Chondrocyte (in vitro differentiated cells): ENCODE measurements around the gene CCR9. TPM values are rescaled to one million over a fixed set of nuclear protein-coding genes. Genes with fewer than 3 reads are reported as not detected.

Experiments used
- DNase-seq: peaks from one replicate; pipeline ENCODE4 v3.0.0; 2021; ENCODE audit warnings: mixed read lengths, low spot score
- H3K27ac Mint-ChIP-seq: one replicate; pipeline ENCODE4 v1.8.0; 2021; ENCODE audit warnings: mild to moderate bottlenecking, moderate library complexity, mixed read lengths; ENCODE audit not compliant: unreplicated experiment
- H3K27me3 Mint-ChIP-seq: 2 replicates; pipeline ENCODE4 v1.8.0; 2021; ENCODE audit warnings: low read depth, mixed read lengths
- H3K36me3 Mint-ChIP-seq: 2 replicates; pipeline ENCODE4 v1.8.0; 2021; ENCODE audit warnings: low read depth, mixed read lengths
- H3K4me1 Mint-ChIP-seq: 2 replicates; pipeline ENCODE4 v1.8.0; 2021; ENCODE audit warnings: low read depth, mild to moderate bottlenecking, mixed read lengths
- H3K4me3 Mint-ChIP-seq: one replicate; pipeline ENCODE4 v1.8.0; 2021; ENCODE audit warnings: mild to moderate bottlenecking, moderate library complexity, mixed read lengths; ENCODE audit not compliant: unreplicated experiment
- H3K9me3 Mint-ChIP-seq: 2 replicates; pipeline ENCODE4 v1.8.0; 2021; ENCODE audit warnings: low read depth, mixed read lengths
- CTCF ChIP-seq: fragments of 200-600 bp; sonication (generic); IDR thresholded peaks from 2 replicates; pipeline ENCODE4 v1.5.0; 2021; ENCODE audit warnings: antibody characterized with exemption, mild to moderate bottlenecking, moderate library complexity
- total RNA-seq: library from RNA; stranded (reverse); gene quantifications from 3 replicates; pipeline ENCODE4 v1.2.1, GENCODE V29; 2021

The CCR9 gene
- total RNA-seq, 1 donor from 2014 or later = not detected

- Mint-ChIP-seq H3K4me1 (peaks cover 13% of the 10 kb centered on the region), H3K36me3 (peaks cover 39% of the 10 kb centered on the region), H3K4me3 (no peak overlapping the region), H3K9me3 (no peaks in the 10 kb centered on the region), H3K27ac (no peak overlapping the region), H3K27me3 (no peaks in the 10 kb centered on the region)
- DNase-seq = no peak
- no peak for TF ChIP-seq CTCF
Measured at GRCh38 chr3:45932112-45932511, 45.8 kb downstream of the CCR9 start.

- Mint-ChIP-seq H3K36me3 (peaks cover 36% of the 10 kb centered on the region), H3K9me3 (no peaks in the 10 kb centered on the region), H3K27ac (no peak overlapping the region), H3K27me3 (no peaks in the 10 kb centered on the region), H3K4me1 (peaks cover 4% of the 10 kb centered on the region), H3K4me3 (no peak overlapping the region)
- no peak for TF ChIP-seq CTCF
- DNase-seq = no peak
Measured at GRCh38 chr3:45933591-45933990, 47.2 kb downstream of the CCR9 start.

GRCh38 chr3:45936261-45936660 is 49.9 kb downstream of the CCR9 start:
- Mint-ChIP-seq H3K36me3 (peaks cover 29% of the 10 kb centered on the region), H3K27me3 (no peaks in the 10 kb centered on the region), H3K9me3 (peaks cover 6% of the 10 kb centered on the region), H3K4me1 (peaks cover 7% of the 10 kb centered on the region), H3K4me3 (no peak overlapping the region), H3K27ac (no peak overlapping the region)
- no peak for DNase-seq
- TF ChIP-seq CTCF = no peak

GRCh38 chr3:45937206-45938042 is 51.1 kb downstream of the CCR9 start:
- H3K4me3 Mint-ChIP-seq = no peak overlapping the region
- peaks cover 6% of the 10 kb centered on the region for H3K9me3 Mint-ChIP-seq
- H3K36me3 Mint-ChIP-seq = peaks cover 25% of the 10 kb centered on the region
- no peak overlapping the region for H3K27ac Mint-ChIP-seq
- H3K27me3 Mint-ChIP-seq = no peaks in the 10 kb centered on the region
- DNase-seq = no peak
- no peak for TF ChIP-seq CTCF
- peaks cover 7% of the 10 kb centered on the region for H3K4me1 Mint-ChIP-seq

GRCh38 chr3:45938043-45938435 is 51.7 kb downstream of the CCR9 start:
- Mint-ChIP-seq H3K4me1 (peaks cover 7% of the 10 kb centered on the region), H3K27ac (no peak overlapping the region), H3K36me3 (peaks cover 24% of the 10 kb centered on the region), H3K4me3 (no peak overlapping the region), H3K27me3 (no peaks in the 10 kb centered on the region), H3K9me3 (peaks cover 6% of the 10 kb centered on the region)
- no peak for TF ChIP-seq CTCF
- no peak for DNase-seq
